ENCODE measurements around the gene TATDN2.

GRCh38 chr3:10273702-10274305 lies 25.5 kb downstream of the TATDN2 start:
- no peak for TF ChIP-seq EZH2 (IDR thresholded peaks at IDR 0.05)
- no peak for TF ChIP-seq POLR2AphosphoS5 (IDR thresholded peaks at IDR 0.05; ENCODE audit: borderline replicate concordance, low read depth, low read length)
- TF ChIP-seq FOXP2 (optimal IDR thresholded peaks at IDR 0.05; ENCODE audit: control extremely low read depth, extremely low read length, insufficient read depth) = no peak
